ENCODE data around the gene ZNF17.

Gene ZNF17

DNA sequence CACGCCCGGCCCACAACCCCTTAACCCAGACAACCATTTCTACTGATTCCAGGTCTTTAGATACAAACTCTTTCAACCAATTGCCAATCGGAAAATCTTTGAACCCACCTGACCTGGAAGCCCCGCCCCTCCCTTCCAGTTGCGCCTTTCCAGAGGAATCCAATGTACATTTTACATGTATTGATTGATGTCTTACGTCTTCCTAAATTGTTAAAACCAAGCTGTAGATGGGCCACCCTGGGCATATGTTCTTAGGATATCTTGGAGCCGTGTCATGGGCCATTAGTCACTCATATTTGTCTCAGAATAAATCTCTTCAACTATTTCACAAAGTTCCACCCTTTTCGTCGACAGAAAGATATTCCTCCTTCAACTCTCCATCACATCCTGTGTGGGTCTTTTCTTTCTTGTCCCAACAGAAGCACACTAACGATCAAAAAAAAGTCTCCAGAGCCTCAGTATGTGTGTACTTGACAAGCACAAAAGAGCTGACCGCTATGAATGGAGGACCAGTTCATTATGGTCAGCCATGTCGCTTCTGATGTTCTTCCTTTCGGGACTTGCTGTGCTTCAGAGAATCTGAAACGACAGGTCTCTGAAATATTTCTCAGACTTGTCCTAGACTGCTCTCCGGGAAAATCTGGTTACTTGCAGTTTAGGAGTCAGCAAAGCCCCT, 23.6 kb downstream of the ZNF17 start:
- no peak for FAIRE-seq

DNA sequence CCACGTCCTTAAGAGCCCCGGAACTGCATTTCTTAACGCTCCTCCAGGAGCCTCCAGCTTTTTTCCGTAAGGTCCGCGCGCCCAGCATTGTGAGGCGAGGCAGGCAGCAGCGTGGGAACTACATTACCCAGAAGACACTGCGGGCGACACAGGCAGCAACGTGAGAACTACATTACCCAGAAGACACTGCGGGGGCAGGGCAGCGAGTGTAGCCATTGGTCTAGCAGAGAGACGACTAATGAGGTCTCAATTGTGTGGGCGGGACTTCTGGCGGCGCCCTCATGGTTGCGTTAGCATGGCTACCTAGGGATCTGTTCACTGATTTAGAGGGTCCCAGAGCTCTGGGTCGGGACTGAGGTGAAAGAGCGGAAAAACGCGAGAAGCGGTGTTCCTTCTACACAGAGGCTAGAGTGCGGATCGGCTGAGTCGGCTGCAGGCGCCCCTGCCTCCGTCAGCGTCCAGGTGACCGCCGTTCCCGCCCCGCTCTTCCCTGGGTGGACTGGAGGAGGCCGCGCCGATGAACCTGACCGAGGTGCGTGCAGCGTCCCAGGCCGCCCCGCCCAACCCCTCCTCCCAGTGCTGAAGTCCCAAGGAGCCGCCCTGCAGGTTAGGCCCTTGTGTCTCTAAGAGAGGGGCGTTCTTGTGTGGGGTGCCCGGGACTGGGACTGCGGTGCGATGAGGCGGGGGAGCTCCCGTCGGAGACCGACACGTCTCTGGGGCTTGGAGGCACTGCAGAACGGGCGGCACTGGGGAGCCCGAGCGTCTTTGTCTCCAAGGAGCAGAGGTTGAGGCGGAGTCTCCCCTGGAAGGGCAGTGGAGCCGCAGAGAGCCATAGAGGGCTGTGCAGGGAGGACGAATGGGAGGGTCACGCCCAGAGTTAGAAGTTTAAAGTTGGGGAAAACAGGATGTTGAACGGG, 24.4 kb downstream of the ZNF17 start, which contains the start of gene ZNF749:
Gene ZNF749 (plus strand): TSS at position 264 of the 917 bp plus-strand sequence. CDS start 254 bp downstream, at position 518.
- peak; percentile 90 for FAIRE-seq

DNA sequence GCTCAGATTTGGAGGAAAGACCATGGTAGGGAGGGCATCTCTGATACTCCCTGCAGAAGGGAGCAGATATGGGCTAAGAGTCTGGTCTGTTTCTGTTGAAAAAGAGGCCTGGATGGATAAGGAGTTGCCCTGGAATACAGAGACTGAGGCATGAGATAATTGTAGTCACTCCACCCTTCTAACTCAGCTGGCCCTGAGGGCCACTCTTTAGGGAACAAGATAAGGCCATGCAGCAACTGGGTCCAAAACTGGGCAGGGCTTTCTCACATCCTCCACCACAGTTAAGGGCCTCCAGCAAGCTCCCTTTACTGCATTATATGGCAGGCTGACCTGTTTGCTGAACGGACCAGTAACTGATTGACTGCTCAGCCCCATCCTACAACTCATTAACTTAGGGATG, 25.5 kb downstream of the ZNF17 start:
- FAIRE-seq: no peak

DNA sequence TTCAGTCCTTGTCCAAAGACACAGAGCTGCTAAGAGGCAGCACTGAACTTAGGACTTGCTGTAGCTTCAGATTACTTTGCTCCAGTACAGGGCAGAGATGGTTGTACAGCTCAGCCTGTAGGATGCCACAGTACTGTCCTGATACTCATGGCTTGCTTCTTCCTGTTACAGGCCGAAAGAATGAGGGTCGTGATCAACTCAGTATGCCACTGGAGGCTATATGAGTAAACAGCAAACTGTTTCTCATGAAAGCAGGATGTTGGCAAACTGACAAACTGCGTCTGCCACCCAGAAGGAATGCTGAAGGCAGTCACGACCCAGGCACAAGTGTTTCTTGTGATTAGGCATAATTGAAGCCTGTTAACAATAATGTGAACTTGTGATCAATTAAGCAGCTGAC, 27.0 kb downstream of the ZNF17 start:
- FAIRE-seq: no peak

DNA sequence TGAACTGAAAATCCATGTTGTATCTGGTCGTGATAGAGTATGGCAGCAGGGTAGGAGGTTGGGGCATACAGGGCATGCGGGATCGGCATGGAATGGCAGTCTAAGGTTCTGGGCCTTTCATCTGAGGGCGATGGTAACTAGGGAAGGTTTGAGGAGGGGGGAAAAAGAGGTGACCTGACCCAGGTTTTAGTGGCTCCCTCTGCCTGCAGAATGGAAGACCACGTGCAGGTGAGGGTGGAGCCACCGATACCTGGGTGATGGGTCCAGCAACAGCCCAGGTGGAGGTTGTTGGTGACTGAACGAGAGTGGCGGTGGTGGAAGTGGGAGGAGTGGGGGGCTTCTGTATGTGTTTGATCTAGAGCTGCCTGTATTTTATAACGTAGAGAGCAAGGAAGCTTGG, 28.0 kb downstream of the ZNF17 start:
- no peak for FAIRE-seq

DNA sequence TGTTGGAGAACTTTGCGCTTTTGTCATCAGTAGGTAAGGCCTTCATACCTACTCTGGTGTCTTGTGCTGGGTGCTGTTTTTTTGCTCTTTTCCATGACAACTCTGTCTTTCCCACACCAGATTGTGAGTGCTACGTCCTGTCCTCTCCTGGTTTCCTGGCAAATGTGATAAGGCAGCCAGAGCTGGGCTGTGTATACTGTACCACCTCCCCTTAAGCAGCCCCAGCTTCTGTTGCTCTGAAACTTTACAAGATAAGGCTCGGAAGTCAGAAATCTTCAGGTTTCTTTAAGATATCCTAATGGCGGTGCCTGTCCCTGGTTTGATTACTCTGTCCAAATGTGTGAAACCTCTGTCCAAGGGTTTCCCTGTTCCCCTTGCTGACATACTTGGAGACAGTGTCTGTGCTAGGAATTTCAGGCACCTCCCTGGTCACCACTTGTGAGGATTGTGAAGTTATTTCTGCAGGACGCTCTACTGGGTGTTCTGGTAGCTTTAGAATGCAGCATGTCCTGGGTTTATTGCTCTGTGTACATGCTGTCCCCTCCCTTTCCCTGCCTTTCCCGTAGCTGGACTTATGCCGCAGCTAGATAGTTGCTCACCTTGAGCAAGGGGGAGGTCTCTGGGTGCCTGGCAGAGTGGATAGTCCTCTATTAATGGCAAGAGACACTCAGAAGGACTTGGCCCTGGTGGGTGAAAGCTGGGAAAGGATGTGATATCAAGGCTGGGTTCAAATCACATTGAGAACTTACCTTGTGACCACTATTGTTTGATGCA, 31.2 kb downstream of the ZNF17 start:
- FAIRE-seq: no peak

DNA sequence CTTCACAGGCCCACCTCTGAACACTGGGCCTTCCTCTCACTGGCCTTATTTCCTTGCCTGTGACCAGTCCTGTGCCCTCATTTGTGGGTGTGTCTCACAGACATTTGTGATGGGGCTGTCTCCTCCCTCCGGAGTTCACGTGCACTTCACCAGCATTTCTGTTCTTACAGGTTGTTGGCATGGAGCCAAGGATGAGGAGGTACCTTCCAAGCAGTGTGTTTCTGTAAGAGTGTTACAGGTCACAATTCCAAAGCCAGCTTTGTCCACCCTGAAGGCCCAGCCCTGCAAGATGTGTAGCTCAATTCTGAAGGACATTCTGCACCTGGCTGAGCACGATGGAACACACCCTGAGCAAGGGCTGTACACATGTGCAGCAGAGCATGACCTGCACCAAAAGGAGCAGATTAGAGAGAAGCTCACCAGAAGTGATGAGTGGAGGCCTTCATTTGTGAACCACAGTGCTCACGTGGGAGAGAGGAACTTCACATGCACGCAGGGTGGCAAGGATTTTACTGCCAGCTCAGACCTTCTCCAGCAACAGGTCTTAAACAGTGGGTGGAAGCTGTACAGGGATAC, 32.2 kb downstream of the ZNF17 start:
- FAIRE-seq: no peak

DNA sequence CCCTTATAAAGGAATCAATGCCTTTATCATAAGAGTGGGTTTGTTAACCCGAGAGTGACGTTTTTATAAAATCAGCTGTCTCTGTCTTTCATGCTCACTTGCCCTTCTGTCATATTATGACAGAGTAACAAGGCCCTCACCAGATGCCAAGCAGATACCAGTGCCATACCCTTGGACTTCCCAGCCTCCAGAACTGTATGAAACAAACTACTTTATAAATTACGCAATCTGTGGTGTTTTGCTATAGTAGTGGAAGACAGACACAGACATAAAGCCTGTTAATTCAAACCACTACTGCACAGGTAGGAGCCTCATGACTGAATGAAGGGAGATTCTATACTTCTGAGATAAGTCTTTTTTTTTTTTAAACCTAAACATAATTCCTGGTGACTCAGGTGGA, 41.3 kb downstream of the ZNF17 start:
- FAIRE-seq: no peak

DNA sequence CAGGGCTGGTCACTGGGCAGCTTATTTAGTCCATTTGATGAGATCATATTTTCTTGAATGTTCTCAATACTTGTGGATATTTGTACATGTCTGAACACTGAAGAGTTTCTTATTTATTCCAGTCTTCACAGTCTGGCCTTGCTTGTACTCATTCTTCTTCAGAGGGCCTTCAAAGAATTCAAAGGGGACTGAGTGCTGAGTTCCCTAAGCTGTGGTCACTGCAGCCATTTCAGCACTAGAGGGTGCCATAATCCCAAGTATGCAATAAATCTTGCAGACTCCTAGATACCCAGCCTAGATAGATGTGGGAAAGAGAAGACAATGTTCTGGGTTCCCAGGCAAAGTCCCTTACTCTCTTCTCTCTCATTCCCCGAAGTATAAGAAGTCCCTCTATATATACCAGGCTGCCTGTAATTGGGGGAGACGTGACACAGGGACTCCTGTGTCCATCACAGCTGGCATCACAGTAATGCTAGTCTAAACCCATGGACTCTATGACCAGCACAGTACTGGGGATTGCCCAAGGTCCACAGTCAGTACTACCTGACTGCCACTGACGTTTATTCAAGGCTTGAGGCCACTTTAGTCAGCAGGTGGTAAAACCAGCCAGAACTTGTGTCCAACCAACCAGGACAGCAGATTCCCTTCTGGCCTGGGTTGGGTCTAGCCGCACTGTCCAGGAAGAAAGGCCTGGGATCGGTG, 54.9 kb downstream of the ZNF17 start:
- no peak for FAIRE-seq

DNA sequence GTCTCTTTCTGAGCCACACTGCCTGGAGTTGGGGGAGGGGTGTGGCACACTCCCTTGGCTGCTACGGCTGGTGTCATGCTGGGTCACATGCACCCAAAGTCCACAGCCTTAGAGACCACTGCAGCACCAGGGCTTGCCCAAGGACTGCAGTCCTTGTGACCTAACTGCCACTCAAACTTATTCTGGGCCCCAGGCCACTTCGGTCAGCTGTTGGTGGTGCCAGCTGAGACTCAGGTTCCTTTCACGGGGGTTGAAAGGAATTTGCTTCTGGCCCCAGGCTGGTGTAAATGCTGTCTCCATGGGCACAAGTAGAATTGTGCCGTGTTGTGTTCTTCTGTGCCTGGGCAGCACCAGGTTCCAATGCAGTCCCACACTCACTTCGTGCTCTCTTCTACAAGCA, 55.5 kb downstream of the ZNF17 start:
- no peak for FAIRE-seq
